Activated T-helper 2 cell treated with anti-CD3 and anti-CD28 coated beads, Interferon-gamma antibody, Interleukin-2, Interleukin-4, amounts not matched to agents 10 μg/mL and 5 μg/mL and 100 μg/mL, durations not matched to agents 14 hours and 24 hours and 36 hours (primary cell): ENCODE data around the gene IFITM1. TPM values are rescaled to one million over a fixed set of nuclear protein-coding genes. Genes with fewer than 3 reads are reported as not detected.
A peak's percentile ranks its signal among the peaks of the same experiment; 100 is the strongest.
"Not testable (repeated sequence)": the region's sequence is repeated elsewhere in the genome, so short reads cannot be mapped to it uniquely, and the experiment has no call there.

ENCODE experiments used
- DNase-seq: peaks from one replicate; pipeline ENCODE4 v3.0.0; 2021; ENCODE audit warnings: low spot score
- H3K27ac Mint-ChIP-seq: one replicate; pipeline ENCODE4 v1.8.0; 2021; ENCODE audit warnings: mixed read lengths
- H3K27me3 Mint-ChIP-seq: one replicate; pipeline ENCODE4 v1.8.0; 2021; ENCODE audit warnings: low read depth, mixed read lengths
- H3K36me3 Mint-ChIP-seq: one replicate; pipeline ENCODE4 v1.8.0; 2021; ENCODE audit warnings: low read depth, mixed read lengths
- H3K4me1 Mint-ChIP-seq: one replicate; pipeline ENCODE4 v1.8.0; 2021; ENCODE audit warnings: low read depth, mixed read lengths
- H3K4me3 Mint-ChIP-seq: one replicate; pipeline ENCODE4 v1.8.0; 2021; ENCODE audit warnings: low read depth, mild to moderate bottlenecking, moderate library complexity, mixed read lengths
- H3K9me3 Mint-ChIP-seq: one replicate; pipeline ENCODE4 v1.8.0; 2021; ENCODE audit warnings: mixed read lengths
- intact Hi-C: fragments of 100-400 bp; cut with micrococcal nuclease; formaldehyde crosslinking; loops from one replicate; pipeline ENCODE4 v1.15.1; 2023
- total RNA-seq: library from RNA; stranded (reverse); gene quantifications from 2 replicates; pipeline ENCODE4 v1.2.3, GENCODE V29; 2022

IFITM1 gene
- total RNA-seq, 1 donor from 2014 or later, result 260 TPM

GRCh38 chr11:358129-358800 lies 44.4 kb downstream of the IFITM1 start:
- no peak overlapping the region for H3K4me3 Mint-ChIP-seq
- no peaks in the 10 kb centered on the region for H3K9me3 Mint-ChIP-seq
- intact Hi-C loops, result loop anchor here (5.0 kb wide), 2 partner anchors 91 to 151 kb away; partner anchors contain the start of genes BET1L and RIC8A
- peaks cover 2% of the 10 kb centered on the region for H3K27me3 Mint-ChIP-seq
- peaks cover 13% of the 10 kb centered on the region for H3K4me1 Mint-ChIP-seq
- no peak overlapping the region for H3K27ac Mint-ChIP-seq
- H3K36me3 Mint-ChIP-seq, result no peaks in the 10 kb centered on the region
- DNase-seq, result no peak

DNA sequence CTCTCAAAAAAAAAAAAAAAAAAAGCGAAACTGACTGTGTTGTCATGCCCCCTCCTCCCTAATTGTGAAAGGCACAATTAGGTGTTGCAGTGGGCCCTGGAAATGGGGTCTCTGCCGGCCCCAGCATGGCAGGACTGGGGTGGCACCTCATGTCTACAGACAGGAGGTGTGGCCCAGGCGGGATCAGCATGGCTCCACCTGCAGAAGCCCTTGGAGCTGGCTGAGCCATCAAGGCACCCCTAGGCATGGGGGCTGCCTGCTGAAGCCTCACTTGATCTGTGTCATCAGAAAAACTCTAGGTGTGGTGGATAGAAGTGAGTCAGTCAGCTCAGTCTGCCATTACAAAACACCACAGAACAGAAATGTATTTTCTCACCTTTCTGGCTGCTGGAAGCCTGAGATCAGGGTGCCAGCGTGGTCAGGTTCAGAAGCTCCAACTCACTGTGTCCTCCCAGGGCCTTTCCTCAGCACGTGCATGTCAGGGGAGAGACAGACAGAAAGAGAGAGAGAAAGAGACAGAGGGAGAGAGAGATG lies 45.4 kb downstream of the IFITM1 start:
- DNase-seq, result no peak
- H3K9me3 Mint-ChIP-seq, result no peaks in the 10 kb centered on the region
- no peaks in the 10 kb centered on the region for H3K36me3 Mint-ChIP-seq
- H3K27me3 Mint-ChIP-seq, result peaks cover 2% of the 10 kb centered on the region
- H3K4me1 Mint-ChIP-seq, result peaks cover 6% of the 10 kb centered on the region
- no peak overlapping the region for H3K4me3 Mint-ChIP-seq
- H3K27ac Mint-ChIP-seq, result no peak overlapping the region
- intact Hi-C loops, result loop anchor here (5.0 kb wide), 2 partner anchors 92 to 152 kb away; partner anchors contain the start of genes BET1L and RIC8A

- H3K4me3 Mint-ChIP-seq, result no peak overlapping the region
- H3K27ac Mint-ChIP-seq, result no peak overlapping the region
- no peak for DNase-seq
- no peaks in the 10 kb centered on the region for H3K9me3 Mint-ChIP-seq
- no peaks in the 10 kb centered on the region for H3K36me3 Mint-ChIP-seq
- peaks cover 2% of the 10 kb centered on the region for H3K27me3 Mint-ChIP-seq
- H3K4me1 Mint-ChIP-seq, result peaks cover 1% of the 10 kb centered on the region
- intact Hi-C loops, result no loop called here
These were observed 46.8 kb downstream of the IFITM1 start for GRCh38 chr11:360326-361280.

GRCh38 chr11:362642-363442 lies 49.0 kb downstream of the IFITM1 start:
- peaks cover 18% of the 10 kb centered on the region for H3K27me3 Mint-ChIP-seq
- intact Hi-C loops, result no loop called here
- H3K36me3 Mint-ChIP-seq, result no peaks in the 10 kb centered on the region
- H3K9me3 Mint-ChIP-seq, result no peaks in the 10 kb centered on the region
- DNase-seq, result no peak
- no peak overlapping the region for H3K27ac Mint-ChIP-seq
- H3K4me3 Mint-ChIP-seq, result no peak overlapping the region
- peaks cover 2% of the 10 kb centered on the region for H3K4me1 Mint-ChIP-seq

DNA sequence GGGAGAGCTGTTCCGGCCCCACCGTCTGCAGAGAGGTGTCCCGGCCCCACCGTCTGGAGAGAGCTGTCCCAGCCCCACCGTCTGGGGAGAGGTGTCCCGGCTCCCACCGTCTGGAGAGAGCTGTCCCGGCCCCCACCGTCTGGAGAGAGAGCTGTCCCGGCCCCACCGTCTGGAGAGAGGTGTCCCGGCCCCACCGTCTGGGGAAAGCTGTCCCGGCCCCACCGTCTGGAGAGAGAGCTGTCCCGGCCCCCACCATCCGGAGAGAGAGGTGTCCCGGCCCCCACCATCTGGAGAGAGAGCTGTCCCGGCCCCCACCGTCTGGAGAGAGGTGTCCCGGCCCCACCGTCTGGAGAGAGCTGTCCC lies 49.6 kb downstream of the IFITM1 start:
- not testable (repeated sequence) for DNase-seq

DNA sequence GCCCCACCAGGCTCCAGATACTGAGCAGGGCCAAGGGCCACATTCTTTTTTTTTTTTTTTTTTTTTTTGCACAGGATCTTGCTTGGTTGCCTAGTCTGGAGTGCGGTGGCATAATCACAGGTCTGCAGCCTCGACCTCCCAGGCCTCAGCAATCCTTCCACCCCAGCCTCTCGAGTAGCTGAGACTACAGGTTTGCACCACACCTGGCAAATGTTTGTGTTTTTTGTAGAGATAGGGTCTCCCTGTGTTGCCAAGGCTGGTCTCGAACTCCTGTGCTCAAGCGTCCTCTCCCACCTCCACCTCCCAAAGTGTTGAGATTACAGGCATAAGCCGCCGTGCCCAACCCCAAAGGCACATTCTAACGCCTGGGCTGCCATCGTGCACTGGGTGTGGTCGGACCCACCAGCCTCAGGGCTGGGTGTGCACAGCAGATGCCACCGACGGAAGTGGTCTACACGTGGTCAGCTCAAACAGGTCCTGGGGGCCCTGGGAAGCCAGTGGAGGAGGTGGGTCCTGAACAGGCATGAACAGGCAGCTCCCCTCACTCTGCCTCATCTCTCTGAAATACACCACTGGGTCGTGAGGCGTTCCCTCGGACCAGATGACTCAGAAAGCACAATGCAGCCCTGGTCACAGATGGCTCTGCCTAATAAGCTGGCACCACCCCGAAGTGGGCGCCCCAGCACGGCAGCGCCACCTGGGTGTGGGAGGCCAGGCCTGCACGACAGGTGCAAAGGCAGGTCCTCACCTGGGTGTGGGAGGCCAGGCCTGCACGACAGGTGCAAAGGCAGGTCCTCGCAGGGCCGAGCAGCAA lies 50.3 kb downstream of the IFITM1 start:
- H3K27me3 Mint-ChIP-seq, result peaks cover 27% of the 10 kb centered on the region
- no peak overlapping the region for H3K4me3 Mint-ChIP-seq
- no peak overlapping the region for H3K27ac Mint-ChIP-seq
- H3K36me3 Mint-ChIP-seq, result no peaks in the 10 kb centered on the region
- H3K4me1 Mint-ChIP-seq, result peaks cover 6% of the 10 kb centered on the region
- intact Hi-C loops, result no loop called here
- H3K9me3 Mint-ChIP-seq, result no peaks in the 10 kb centered on the region
- DNase-seq, result peak; percentile 24

More for the DNA sequence above, 49.6 kb downstream of the IFITM1 start:
- H3K36me3 Mint-ChIP-seq, H3K27ac Mint-ChIP-seq, H3K4me3 Mint-ChIP-seq, intact Hi-C loops, H3K4me1 Mint-ChIP-seq, H3K9me3 Mint-ChIP-seq: not testable (repeated sequence)
- peaks cover 24% of the 10 kb centered on the region for H3K27me3 Mint-ChIP-seq

Other genes starting within 250 kb of the IFITM1 start
- gene SCGB1C1, start 121.0 kb upstream of the IFITM1 start, total RNA-seq, result not detected in 2 replicates
- 43.7 and 46.3 TPM in 2 replicates for gene BET1L, start 106.6 kb upstream of the IFITM1 start, total RNA-seq
- gene RIC8A, start 106.3 kb upstream of the IFITM1 start, total RNA-seq, result 109 and 110 TPM in 2 replicates
- 17.0 and 17.3 TPM in 2 replicates for gene SIRT3, start 77.7 kb upstream of the IFITM1 start, total RNA-seq
- gene PSMD13, start 77.1 kb upstream of the IFITM1 start, total RNA-seq, result 255 and 258 TPM in 2 replicates
- 0.97 and 1.1 TPM in 2 replicates for gene NLRP6, start 35.6 kb upstream of the IFITM1 start, total RNA-seq
- 62.0 and 62.8 TPM in 2 replicates for gene PGGHG, start 24.9 kb upstream of the IFITM1 start, total RNA-seq
- gene IFITM5, start 14.5 kb upstream of the IFITM1 start, total RNA-seq, result not detected in 2 replicates
- gene IFITM2, start 6.2 kb upstream of the IFITM1 start, total RNA-seq, result 680 and 689 TPM in 2 replicates
- 3.5 and 3.7 TPM in 2 replicates for gene IFITM3, start 6.8 kb downstream of the IFITM1 start, total RNA-seq
- 1.5 and 2.9 TPM in 2 replicates for gene B4GALNT4, start 55.5 kb downstream of the IFITM1 start, total RNA-seq
- gene PKP3, start 80.2 kb downstream of the IFITM1 start, total RNA-seq, result not detected in 2 replicates
- gene SIGIRR, start 101.0 kb downstream of the IFITM1 start, total RNA-seq, result 41.5 and 53.4 TPM in 2 replicates
- gene ANO9, start 128.0 kb downstream of the IFITM1 start, total RNA-seq, result 35.4 and 36.9 TPM in 2 replicates
- gene PTDSS2, start 136.2 kb downstream of the IFITM1 start, total RNA-seq, result 32.1 and 34.4 TPM in 2 replicates
- 126 and 127 TPM in 2 replicates for gene RNH1, start 193.2 kb downstream of the IFITM1 start, total RNA-seq
- 70.5 and 71.5 TPM in 2 replicates for gene HRAS, start 221.5 kb downstream of the IFITM1 start, total RNA-seq
- gene LRRC56, start 223.5 kb downstream of the IFITM1 start, total RNA-seq, result 1.3 and 2.2 TPM in 2 replicates
- gene LMNTD2, start 246.7 kb downstream of the IFITM1 start, total RNA-seq, result 1.1 and 1.3 TPM in 2 replicates
- gene RASSF7, start 246.9 kb downstream of the IFITM1 start, total RNA-seq, result 19.6 and 20.3 TPM in 2 replicates